Activated T-cell treated with anti-CD3 and anti-CD28 coated beads for 48 hours (primary cell): ENCODE results near the gene USP43.

ENCODE experiments used
- DNase-seq: peaks from one replicate; pipeline ENCODE4 v3.0.0-alpha.2; 2020; ENCODE audit warnings: low read depth

Gene USP43

GRCh38 chr17:9666461-9667050 lies 21.2 kb downstream of the USP43 start:
- DNase-seq: no peak

GRCh38 chr17:9668517-9668916 lies 23.2 kb downstream of the USP43 start:
- DNase-seq: no peak

GRCh38 chr17:9669551-9670008 lies 24.3 kb downstream of the USP43 start:
- DNase-seq: no peak

- no peak for DNase-seq
Measured at GRCh38 chr17:9670596-9670995, 25.3 kb downstream of the USP43 start.

- DNase-seq: no peak
Measured at GRCh38 chr17:9671559-9671958, 26.2 kb downstream of the USP43 start.

GRCh38 chr17:9672266-9672665 lies 26.9 kb downstream of the USP43 start:
- DNase-seq: no peak

DNA sequence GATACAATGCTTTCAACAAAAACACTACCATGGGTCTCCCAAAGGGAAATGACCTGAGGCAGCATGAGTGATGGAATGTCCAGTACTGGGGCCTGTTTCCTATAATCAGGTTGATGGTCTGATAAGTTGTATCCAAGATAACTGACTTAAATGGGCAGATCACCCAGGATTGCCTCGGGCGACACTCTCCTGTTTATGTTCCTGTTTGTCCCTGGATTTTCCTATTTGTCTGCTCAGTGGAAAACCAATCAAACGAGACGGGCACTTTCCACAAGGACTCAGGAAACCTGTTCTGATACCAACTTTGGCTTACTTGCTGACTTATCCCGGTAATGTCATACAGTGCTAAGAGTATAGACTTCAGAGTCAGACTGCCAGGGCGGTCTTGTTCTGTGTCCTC lies 27.4 kb downstream of the USP43 start:
- DNase-seq: no peak

DNA sequence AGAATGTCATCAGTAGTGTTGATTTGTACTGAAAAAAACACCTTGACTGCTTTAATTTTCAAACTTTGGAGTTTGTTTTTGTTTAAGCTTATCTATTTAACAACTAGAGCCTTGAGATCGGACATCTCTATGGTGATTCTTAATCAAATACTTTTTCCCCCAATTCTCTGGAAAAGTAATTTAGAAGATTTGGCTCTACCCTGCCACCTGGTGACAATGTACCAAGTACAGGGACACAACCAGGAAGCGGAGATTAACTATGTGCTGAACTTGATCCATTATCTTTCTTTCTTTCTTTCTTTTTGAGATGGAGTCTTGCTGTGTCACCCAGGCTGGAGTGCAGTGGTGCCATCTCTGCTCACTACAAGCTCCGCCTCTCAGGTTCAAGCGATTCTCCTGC lies 30.8 kb downstream of the USP43 start:
- DNase-seq: no peak

GRCh38 chr17:9676820-9677310 lies 31.5 kb downstream of the USP43 start:
- DNase-seq: no peak

DNA sequence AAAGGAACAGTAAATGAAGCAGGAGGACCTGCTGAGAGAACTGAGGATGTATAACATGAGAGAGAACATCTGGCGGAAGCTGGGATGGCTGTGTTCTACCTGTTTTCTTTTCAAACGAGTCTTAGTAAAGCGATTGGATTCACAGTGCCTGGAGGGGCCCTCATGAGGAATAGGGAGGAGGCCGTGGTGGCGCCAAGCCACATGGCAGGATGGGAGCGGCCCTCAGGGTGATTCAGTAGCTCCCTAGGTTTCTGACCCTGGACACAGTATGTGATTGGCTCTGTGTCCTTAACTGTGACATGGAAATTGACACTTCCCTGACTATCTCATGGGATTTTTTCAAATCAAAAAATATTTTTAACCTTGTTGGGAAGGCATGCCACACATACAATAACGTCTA lies 32.1 kb downstream of the USP43 start:
- DNase-seq: no peak

GRCh38 chr17:9677896-9678295 lies 32.6 kb downstream of the USP43 start:
- DNase-seq: no peak

DNA sequence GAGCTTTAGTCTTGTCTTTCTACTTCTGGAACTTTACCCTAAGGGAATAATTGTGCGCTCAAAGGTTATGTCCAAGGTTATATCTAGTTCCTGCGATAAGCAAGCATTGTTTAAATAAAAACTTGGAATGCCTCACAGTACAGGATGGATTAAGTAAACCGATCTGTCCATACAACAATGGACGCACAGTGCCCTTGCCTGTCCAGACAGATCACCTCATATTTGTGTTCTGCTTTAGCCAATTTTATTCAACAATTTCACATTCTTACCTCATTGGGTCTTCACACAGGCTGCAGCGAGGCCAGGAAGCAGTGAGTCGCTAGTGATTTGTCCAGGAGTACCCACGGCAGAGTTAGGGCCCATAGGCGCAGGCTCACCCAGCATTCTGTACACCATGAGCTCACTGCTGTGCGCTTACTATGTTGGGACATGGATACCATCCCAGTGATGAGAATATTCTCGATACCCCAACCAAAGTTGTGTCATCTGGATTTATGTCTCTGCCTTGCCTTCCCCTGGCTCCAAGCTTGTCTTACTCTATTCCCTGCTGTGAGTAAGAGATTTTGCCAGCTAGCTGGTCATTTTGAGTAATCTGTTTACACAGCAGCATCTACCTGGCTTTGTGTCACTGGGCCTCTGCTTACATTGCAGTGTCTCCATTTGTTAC lies 39.8 kb downstream of the USP43 start:
- DNase-seq: no peak

- DNase-seq: no peak
Measured at GRCh38 chr17:9693755-9694154, 48.4 kb downstream of the USP43 start.

- DNase-seq: no peak
Measured at GRCh38 chr17:9696279-9697044, 51.1 kb downstream of the USP43 start.

DNA sequence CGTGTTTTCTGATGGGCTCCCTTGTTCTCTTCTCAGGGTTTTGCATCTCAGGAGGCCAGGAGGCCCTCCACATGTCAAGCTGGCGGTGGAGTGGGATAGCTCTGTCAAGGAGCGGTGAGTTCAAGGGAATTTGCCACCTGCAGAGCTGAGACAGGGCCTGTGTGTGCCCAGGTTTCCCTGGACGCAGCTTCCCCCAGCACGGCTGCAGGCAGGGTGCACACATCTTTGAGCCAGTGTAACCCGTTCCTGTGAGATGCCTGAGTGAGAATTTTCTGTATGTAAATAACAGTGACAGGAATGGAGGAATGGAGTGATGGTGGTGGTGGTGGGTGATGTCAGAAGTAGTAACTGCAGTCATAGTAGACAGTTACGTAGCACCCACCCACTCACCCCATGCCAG lies 54.8 kb downstream of the USP43 start:
- no peak for DNase-seq

- DNase-seq: no peak
Measured at GRCh38 chr17:9700754-9701476, 55.6 kb downstream of the USP43 start.

- no peak for DNase-seq
Measured at GRCh38 chr17:9702482-9702881, 57.2 kb downstream of the USP43 start.

GRCh38 chr17:9702914-9703780 lies 57.8 kb downstream of the USP43 start:
- no peak for DNase-seq

- no peak for DNase-seq
Measured at GRCh38 chr17:9703781-9704082, 58.4 kb downstream of the USP43 start.

- no peak for DNase-seq
Measured at GRCh38 chr17:9705745-9706144, 60.4 kb downstream of the USP43 start.

- DNase-seq: no peak
Measured at GRCh38 chr17:9707948-9708347, 62.6 kb downstream of the USP43 start.

- no peak for DNase-seq
Measured at GRCh38 chr17:9714801-9715200, 69.5 kb downstream of the USP43 start.
